A673 (cell line): ENCODE measurements around the gene FADS3.

Experiments used
- EZH2 ChIP-seq: fragments of 200-600 bp; sonication (generic); IDR thresholded peaks from 2 replicates; pipeline ENCODE4 v1.6.1; 2017; ENCODE audit warnings: borderline replicate concordance, low read depth, mild to moderate bottlenecking, mixed read lengths, antibody characterized with exemption, low read length; ENCODE audit not compliant: poor library complexity, severe bottlenecking
- TF ChIP-seq, protein P1 (sequence below): fragments of 300-800, 200-600 bp; sonication (generic); conservative IDR thresholded peaks from 2 replicates; pipeline ENCODE4 v1.5.1; 2017; ENCODE audit warnings: low read depth, mild to moderate bottlenecking, antibody characterized with exemption, low read length, moderate library complexity, mixed read lengths

DNA sequence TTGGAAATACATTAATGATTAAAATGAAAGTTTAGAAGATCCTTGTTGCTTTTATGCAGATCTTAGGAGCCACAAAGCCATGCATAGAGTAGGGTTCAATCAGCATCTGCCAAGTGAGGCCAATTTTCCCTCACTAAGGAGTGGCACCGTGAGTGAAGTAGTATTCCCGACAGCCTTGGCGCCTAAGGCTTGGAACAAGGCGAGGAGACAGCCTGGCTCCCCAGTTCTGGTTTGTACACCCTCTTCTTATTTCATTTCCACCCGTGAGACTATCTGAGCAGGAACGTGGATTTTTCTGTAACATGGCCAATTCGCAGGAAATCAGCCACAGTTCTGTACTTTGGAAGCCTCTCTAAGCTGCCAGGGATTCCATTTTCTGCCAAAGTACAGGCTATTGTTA lies 40.7 kb downstream of the FADS3 start:
- TF ChIP-seq, protein P1, sequence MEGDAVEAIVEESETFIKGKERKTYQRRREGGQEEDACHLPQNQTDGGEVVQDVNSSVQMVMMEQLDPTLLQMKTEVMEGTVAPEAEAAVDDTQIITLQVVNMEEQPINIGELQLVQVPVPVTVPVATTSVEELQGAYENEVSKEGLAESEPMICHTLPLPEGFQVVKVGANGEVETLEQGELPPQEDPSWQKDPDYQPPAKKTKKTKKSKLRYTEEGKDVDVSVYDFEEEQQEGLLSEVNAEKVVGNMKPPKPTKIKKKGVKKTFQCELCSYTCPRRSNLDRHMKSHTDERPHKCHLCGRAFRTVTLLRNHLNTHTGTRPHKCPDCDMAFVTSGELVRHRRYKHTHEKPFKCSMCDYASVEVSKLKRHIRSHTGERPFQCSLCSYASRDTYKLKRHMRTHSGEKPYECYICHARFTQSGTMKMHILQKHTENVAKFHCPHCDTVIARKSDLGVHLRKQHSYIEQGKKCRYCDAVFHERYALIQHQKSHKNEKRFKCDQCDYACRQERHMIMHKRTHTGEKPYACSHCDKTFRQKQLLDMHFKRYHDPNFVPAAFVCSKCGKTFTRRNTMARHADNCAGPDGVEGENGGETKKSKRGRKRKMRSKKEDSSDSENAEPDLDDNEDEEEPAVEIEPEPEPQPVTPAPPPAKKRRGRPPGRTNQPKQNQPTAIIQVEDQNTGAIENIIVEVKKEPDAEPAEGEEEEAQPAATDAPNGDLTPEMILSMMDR, result no peak
- no peak for TF ChIP-seq EZH2
